Fibroblast of skin of scalp (primary cell): Measurements from ENCODE around the gene CEP97. TPM values are rescaled to one million over a fixed set of nuclear protein-coding genes. Genes with fewer than 3 reads are reported as not detected.
"Not testable (repeated sequence)": the region's sequence is repeated elsewhere in the genome, so short reads cannot be mapped to it uniquely, and the experiment has no call there.

Experiments
- DNase-seq: peaks from one replicate; pipeline ENCODE4 v3.0.0-alpha.2; 2013
- polyA plus RNA-seq, 2 experiments: library from polyadenylated mRNA; unstranded; fragments of 120-200 nt; gene quantifications; one replicate each; pipeline ENCODE4 v1.2.1, GENCODE V29; 2013; ENCODE audit not compliant: insufficient read length in 2 of 2

CEP97 gene, protein sequence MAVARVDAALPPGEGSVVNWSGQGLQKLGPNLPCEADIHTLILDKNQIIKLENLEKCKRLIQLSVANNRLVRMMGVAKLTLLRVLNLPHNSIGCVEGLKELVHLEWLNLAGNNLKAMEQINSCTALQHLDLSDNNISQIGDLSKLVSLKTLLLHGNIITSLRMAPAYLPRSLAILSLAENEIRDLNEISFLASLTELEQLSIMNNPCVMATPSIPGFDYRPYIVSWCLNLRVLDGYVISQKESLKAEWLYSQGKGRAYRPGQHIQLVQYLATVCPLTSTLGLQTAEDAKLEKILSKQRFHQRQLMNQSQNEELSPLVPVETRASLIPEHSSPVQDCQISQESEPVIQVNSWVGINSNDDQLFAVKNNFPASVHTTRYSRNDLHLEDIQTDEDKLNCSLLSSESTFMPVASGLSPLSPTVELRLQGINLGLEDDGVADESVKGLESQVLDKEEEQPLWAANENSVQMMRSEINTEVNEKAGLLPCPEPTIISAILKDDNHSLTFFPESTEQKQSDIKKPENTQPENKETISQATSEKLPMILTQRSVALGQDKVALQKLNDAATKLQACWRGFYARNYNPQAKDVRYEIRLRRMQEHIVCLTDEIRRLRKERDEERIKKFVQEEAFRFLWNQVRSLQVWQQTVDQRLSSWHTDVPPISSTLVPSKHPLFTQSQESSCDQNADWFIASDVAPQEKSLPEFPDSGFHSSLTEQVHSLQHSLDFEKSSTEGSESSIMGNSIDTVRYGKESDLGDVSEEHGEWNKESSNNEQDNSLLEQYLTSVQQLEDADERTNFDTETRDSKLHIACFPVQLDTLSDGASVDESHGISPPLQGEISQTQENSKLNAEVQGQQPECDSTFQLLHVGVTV
- polyA plus RNA-seq (2013, experiment 1 of 2; ENCODE audit: insufficient read length): 6.0 TPM
- 5.0 TPM for polyA plus RNA-seq (2013, experiment 2 of 2; ENCODE audit: insufficient read length)

DNA sequence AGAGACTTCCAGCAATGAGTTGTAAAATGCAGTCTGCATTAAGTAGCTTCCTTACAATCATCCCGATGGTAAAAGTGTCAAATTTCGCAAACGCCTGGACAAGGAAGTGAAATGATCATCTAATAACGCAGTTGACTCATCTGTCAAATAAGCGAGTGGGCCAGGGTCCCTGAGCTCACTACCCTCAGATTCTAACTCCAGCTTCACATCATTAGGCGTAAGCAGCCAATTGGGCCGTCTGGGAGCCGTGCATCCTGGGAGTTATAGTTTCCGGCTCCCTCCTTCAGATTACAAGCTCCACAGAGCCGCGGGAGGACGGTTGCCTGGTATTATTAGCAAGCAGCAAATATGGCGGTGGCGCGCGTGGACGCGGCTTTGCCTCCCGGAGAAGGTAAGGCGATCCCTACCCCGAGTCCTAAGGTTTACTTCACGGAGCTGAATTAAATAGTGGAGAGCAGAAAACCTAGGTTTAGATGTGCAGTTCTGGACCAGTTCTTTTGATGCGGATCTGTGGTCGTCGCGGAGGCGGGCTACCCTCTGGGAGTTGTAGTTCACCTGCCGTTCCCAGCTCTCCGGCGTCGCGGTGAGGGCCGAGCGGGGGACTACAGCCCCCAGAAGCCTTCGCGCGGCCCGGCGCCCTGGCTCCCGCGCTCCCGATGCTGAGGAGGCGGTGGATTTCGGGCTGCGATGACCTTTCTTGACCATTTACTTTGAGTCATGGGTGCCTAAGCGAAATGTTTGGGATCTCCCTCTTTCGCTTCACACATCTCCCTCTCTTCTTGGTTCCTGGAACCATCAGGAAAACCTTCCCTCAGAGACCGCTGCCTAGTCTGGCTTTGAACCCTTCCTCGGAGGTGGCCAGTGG lies at the start of gene CEP97:
Gene CEP97 (plus strand): TSS at position 286 of the 865 bp plus-strand sequence. CDS start 63 bp downstream, at position 349.
- peak; percentile 93 for DNase-seq

DNA sequence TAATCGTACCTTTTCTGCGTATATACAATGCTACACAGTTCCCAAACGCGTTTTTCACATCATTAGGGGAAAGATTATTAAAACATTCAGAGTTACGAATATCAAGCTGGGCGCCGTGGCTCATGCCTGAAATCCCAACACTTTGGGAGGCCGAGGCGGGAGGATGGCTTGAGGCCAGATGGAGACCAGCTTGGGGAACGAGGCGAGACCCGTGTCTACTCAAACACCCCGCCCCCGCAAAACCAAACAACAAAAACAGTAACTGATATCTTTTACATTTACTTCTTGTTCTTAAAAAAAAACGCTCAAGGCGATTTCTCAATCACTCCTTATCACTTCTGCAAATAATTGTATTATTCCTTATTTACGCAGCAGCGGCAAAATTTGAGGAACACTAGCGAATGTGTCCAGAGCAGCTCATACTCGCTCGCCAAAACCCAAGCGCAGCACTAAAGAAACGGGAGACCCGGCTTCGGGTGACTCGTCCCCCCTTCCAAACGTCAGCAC lies 48.7 kb upstream of the CEP97 start:
- DNase-seq: no peak

DNA sequence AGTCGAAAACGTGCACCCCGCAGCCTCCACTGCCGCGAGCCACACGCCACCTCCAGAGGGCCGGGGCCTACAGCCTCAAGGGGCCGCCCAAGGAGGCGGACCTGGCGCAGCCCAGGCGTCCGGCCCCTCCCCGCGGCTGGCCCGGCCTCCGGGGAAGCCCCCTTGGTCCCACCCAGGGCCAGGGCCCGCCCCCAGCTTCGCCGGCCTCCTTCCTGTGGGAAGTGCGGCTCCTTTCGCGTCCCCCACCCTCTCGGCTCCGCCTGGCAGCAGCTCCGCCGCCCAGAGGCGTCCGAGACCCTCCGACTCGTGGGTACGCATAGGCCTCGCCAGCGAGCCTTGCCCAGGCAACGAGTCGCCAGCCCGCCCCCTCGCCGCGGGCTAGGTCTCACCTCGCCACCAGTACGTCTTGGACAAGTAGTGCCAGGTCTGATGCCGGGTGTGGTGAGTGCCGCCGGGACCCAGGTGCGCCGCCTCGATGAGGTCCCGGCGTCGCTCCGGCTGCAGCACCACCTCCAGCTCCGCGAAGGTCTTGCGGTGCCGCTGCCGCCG lies 48.1 kb upstream of the CEP97 start:
- DNase-seq: peak; percentile 97

DNA sequence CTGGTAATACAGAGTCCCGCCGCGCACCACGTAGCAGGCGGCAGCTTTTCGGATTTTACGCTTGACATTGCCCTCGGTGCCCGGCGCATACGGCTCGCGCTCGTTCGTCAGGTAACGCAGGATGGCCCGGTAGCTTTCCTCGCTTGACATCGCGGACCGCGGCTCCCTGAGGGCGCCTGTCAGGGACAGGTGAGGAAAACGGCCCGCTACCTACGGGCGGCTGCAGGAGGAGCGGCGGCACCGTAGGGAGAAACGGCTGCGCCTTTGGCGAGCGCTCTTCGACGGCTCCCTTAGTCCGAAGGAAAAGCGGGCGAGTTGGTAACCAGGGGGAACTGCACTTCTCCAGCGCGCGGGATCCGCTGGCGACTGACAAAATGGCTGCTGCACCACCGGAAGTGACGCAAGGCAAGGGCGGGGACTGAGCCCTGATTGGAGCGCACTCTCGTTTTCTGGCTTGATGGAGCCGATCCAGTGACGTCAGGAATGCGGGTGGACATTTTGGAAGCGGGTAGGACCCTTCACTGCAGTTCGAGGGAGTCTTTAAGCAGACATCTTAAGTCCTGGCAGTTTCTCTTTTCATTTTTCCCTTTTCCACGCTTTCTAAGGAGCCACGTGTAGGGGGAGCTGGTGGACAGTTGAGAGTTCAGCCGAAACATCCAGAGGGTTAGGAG lies 47.5 kb upstream of the CEP97 start, which contains the start of gene ZBTB11:
Gene ZBTB11 (minus strand): TSS at position 368 of the 671 bp plus-strand sequence. CDS start 218 bp downstream, at position 150.
- peak; percentile 100 for DNase-seq

DNA sequence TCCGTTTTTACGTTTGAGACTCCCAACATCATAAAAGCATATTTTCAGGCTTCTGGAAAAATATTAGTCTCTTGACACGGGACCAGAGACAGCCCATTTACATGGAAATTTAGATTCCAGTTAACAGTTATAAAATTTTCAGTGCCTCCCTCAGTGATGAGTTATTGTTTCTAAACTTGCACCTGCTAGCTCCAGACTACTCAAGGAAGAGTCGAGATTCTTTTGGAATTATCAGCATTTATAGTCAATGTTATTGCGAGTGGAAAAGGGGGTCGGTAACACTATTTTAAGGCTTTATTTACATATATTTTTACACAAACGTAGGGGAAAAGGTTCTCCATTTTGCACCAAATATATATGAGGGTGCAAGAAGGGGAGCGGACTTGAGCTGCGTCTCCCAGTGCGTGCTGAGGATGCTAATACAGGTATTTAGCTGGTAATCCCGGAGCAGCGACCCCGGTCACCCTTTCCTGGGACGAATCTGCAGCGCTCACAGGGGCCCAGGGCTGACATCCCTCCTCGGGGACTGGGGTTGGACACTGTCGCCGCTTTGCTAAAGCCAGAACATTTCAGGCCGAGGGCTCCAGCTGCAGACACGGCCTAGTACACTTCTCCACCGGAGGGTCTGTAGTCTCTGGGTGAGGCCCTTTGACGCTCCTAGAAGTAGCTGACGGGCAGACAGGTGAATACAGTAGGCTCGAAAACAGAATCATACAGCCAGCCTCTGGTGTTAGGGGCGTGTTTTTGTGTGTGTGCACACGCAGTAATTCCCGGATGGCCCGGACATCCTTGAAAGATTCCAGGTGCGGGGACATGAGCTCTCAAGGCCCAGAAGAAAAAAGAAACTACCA lies 46.8 kb upstream of the CEP97 start:
- no peak for DNase-seq

DNA sequence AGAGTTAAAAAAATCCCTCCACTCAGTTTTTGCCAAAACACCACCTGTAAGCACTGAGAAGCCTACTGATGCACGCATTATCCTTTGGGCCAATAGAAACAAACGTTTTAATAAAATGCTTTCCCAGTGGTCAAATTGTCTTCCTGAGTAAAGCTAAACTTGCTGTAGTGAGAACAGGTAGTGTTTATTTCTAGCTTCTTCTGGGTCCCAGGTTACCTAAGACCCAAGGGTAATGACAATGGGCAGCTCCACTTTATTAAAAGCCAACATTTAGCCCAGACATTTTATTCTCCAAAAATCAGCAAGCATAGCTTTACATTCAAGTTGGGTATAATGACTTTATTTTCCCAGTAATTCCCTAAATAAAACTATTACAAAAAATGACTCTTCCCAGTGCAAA lies 45.6 kb upstream of the CEP97 start:
- not testable (repeated sequence) for DNase-seq

DNA sequence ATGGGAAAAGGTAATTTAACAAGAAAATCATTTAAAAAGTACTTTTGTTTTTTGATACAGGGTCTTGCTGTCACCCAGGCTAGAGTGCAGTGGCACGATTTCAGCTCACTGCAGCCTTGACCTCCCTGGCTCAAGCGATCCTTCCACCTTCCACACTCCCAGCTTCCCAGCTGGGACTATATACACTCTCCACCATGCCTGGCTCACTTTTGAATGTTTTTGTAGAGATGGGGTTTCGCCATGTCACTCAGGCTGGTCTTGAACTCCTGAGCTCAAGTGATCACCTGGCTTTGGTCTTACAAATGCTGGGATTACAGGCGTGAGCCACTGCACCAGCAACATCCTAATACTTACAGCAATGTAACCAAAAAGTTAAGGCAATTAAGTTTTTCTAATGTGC lies 43.9 kb upstream of the CEP97 start:
- no peak for DNase-seq

DNA sequence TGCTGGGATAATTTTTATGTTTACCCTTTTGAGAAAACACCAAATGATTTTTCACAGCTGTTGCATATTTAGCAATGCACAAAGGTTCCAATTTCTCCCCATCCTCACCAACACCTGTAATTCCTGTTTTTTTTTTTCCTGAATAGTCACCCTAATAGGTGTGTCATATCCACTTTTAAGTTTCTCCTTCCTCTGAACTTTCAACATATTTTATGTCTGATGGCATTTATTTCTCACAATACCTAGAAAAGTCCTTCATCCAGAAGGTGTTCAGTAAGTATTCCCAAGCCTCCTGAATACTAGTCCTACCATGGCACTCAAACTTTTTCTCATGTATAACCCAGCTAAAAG lies 39.4 kb upstream of the CEP97 start:
- no peak for DNase-seq

DNA sequence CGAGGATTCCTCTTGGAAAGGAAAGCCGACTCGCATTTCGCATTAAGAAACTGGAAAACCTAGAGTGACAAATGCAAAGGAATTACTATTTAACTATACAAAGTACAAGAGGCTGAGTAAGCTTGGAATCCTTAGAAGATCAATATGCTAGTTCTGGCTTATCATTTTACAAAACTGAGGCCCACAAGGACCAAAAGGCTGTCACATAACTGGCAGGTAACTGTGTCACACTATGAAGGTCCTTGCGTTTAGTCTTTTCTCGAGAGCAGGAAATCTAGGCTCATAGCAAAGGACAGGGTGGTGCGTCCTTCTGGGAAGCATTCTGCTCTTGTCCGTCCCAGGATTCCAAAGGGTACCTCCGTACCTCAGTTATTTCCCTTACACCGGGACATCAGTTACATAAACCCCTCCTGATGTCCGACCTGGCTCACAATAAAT lies 38.5 kb upstream of the CEP97 start:
- no peak for DNase-seq

DNA sequence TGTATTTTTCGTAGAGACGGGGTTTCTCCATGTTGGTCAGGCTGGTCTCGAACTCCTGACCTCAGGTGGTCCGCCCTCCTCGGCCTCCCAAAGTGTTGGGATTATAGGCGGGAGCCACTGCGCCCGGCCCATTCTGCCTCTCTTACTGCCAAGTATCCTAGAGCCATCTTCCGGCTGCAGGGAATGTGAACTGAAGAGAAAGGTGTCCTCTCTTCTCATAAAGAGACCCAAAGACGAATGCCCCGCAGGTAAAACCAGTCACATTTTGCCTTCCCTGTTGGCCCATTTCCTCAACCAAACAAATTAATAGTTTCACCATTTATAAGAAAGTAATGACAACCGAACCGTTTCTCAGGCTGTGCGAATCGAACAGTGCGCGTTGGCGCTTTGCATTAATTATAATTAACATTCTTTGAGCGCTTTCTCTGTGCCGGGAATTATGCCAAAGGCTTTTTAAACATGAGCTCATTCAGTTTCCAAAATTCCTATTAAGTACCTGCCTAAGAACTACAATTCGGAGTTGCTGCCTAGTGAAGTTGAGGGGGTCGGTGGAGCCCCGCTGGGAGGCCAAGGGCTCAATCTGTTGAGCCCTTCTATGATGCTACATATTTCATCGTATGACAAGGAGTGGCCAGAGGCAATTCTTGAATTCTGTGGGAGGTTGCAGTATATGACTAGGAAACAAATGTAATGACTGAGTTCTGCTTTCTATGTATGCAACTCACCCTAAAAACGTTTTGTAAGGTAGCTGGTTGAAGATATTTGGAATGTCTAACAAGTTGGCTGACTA lies 37.1 kb upstream of the CEP97 start:
- peak; percentile 29 for DNase-seq

DNA sequence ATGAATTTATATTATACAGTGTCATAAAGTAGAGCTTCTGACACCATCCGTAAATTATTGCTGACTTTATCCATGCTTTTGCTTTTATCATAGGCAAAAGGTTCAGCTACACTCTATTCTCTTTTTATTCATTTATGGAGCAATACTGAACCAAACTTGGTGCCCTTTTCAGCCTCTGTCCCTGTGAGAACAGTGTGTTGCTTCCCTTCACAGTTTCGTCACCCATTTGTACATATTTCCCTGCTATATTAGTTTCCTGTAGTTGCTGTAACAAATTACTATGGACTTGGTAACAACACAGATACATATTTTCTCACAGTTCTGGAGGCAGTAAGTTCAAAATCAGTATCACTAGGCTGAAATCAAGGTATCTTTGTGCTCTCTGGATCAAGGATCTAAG lies 35.1 kb upstream of the CEP97 start:
- no peak for DNase-seq

DNA sequence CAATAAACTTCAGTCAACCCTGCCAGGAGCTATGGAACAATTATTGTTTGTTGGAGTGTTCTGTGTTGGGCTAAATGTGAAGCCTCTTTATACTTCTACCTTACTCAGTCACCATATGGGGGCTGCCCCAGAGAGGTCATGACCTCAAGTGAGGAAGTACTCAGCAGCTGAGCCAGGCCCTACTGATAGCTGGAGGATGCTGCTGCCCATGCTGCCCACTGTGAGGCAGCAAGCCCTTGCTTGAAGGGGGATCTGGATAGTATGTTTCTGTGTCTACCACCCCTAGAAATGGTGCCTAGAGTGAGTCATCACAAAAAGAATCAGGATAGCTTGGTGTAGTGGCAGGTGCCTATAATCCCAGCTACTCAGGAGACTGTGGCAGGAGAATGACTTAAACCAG lies 33.4 kb upstream of the CEP97 start:
- no peak for DNase-seq

DNA sequence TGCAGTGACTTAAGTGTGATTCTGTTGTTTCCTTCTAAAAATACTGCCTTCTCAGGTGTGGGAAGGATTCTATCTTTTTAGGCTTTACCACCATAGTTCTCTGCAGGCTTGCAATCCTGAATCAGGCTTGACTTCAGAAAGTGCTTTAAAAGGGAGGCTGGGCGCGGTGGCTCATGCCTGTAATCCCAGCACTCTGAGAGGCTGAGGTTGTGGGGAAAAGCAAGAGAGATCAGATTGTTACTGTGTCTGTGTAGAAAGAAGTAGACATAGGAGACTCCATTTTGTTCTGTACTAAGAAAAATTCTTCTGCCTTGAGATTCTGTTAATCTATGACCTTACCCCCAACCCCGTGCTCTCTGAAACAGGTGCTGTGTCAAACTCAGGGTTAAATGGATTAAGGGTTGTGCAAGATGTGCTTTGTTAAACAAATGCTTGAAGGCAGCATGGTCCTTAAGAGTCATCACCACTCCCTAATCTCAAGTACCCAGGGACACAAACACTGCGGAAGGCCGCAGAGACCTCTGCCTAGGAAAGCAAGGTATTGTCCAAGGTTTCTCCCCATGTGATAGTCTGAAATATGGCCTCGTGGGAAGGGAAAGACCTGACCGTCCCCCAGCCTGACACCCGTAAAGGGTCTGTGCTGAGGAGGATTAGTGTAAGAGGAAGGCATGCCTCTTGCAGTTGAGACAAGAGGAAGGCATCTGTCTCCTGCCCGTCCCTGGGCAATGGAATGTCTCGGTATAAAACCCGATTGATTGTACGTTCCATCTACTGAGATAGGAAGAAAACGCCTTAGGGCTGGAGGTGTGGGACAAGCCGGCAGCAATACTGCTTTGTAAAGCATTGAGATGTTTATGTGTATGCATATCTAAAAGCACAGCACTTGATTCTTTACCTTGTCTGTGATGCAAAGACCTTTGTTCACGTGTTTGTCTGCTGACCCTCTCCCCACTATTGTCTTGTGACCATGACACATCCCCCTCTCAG lies 32.4 kb upstream of the CEP97 start:
- DNase-seq: not testable (repeated sequence)

DNA sequence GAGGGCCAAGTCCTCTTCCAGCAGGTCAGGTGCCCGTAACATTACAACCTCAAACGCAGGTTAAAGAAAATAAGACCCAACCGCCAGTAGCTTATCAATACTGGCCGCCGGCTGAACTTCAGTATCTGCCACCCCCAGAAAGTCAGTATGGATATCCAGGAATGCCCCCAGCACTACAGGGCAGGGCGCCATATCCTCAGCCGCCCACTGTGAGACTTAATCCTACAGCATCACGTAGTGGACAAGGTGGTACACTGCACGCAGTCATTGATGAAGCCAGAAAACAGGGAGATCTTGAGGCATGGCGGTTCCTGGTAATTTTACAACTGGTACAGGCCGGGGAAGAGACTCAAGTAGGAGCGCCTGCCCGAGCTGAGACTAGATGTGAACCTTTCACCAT lies 30.9 kb upstream of the CEP97 start:
- DNase-seq: peak; percentile 52

DNA sequence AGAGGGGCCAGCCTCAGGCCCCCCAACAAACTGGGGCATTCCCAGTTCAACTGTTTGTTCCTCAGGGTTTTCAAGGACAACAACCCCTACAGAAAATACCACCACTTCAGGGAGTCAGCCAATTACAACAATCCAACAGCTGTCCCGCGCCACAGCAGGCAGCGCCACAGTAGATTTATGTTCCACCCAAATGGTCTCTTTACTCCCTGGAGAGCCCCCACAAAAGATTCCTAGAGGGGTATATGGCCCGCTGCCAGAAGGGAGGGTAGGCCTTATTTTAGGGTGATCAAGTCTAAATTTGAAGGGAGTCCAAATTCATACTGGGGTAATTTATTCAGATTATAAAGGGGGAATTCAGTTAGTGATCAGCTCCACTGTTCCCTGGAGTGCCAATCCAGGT lies 29.6 kb upstream of the CEP97 start:
- DNase-seq: not testable (repeated sequence)

DNA sequence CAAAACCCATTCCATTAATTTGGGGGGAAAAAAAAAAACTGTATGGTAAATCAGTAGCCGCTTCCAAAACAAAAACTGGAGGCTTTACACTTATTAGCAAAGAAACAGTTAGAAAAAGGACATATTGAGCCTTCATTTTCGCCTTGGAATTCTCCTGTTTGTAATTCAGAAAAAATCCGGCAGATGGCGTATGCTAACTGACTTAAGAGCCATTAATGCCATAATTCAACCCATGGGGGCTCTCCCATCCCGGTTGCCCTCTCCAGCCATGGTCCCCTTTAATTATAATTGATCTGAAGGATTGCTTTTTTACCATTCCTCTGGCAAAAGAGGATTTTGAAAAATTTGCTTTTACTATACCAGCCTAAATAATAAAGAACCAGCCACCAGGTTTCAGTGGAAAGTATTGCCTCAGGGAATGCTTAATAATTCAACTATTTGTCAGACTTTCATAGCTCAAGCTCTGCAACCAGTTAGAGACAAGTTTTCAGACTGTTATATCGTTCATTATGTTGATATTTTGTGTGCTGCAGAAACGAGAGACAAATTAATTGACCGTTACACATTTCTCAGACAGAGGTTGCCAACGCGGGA lies 28.5 kb upstream of the CEP97 start:
- DNase-seq: peak; percentile 67
